ENCODE measurements around the gene IDS.

IDS gene

GRCh38 chrX:149455934-149456333, 49.2 kb downstream of the IDS start:
- ATAC-seq = no peak

DNA sequence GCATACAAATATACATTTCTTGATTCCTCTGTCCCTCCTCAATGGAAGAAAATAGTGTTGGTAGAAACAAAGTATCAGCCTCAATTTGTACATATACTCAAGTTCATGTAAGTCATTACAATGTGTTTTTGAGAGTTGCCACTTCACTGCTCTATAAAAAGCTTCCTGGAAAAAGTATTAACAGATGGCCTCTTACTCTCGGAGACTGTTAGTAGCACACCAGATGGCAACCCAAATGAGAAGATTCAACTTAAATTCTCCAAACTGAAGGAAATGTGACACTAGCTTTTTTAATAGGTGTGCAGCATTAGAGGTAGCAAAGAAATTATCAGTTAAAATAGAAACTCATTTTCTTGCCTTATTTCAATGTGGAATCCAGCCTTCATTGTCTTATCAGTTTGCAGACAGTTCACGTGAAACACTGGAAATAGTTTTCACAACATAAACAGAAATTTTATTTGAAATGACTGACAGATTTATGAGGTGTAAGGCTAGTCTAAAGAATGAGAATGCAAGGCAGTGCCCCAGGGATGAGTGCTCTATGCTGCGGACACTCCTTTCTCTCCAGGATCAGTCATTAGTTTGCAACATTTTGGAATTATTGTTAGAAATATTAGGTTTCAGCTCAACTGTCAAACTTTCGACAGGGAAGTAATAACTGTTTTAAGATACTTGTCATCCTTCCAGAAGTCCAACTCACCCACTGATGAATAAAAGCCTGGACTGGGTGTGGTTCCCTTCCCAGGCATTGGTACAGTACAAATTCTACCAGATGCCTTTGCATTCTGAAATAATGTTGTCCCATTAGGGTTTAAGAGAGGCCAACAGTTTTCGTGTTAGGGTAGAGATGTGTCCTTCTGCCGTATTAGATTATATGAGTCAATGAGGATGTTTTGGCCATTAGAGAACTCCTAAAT, 50.9 kb downstream of the IDS start:
- ATAC-seq = no peak

DNA sequence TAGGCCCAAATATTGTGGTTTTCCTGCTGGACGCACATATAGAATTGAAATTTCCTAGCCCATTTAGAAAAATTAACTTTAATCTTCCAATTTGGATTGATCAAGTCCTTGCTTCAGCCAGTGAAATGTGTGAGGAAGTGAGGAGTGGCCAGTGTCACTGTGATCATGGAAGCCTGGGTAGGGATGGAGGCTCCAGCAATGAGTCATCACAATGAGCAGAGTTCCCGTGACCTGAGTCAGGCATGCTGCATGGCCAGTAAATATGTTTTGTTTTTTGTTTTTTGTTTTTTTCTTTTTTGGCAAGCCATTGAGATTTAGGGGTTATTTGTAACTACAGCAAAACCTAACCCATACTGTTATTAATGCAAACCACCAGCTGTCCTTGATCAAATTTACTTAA, 52.1 kb downstream of the IDS start:
- ATAC-seq = no peak

- no peak for ATAC-seq
Observed at GRCh38 chrX:149433451-149433850, 71.7 kb downstream of the IDS start.

DNA sequence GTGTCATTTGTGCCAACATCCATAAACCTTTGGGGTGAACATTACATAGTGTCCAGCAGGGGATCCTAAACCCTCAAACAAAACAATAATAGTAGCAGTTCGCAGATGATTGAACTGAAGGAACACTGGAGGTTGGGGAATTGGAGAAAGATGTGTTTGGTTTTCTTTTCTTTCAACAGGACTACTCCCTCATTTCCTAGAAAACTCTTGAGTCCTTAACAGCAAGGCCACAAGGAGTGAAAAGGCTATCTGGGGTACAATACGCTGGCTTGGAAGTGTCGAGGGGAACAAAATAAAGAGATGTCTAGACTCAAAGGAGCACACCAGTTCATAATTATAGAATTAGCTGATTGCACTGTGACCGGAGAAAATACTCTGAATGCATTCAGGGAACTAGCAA, 72.1 kb downstream of the IDS start:
- ATAC-seq = no peak

Data from activated CD4-positive, CD25-positive, alpha-beta regulatory T cell treated with anti-CD3 and anti-CD28 coated beads, Interleukin-2, amount 50 U/mL, for 24 hours (primary cell).